PC-9 (cell line): ENCODE data around the gene MROH2B.

ENCODE experiments used
- CTCF ChIP-seq: fragments of 200-600 bp; sonication (generic); conservative IDR thresholded peaks from 2 replicates; pipeline ENCODE4 v1.6.1; 2017; ENCODE audit warnings: mixed run types, antibody characterized with exemption, mild to moderate bottlenecking, moderate library complexity
- EZH2 ChIP-seq: fragments of 200-600 bp; sonication (generic); IDR thresholded peaks from 2 replicates; pipeline ENCODE4 v1.8.0; 2017; ENCODE audit warnings: antibody characterized with exemption, low read depth

- TF ChIP-seq EZH2: no peak
- no peak for TF ChIP-seq CTCF
Observed at GRCh38 chr5:41012318-41012717, 58.8 kb downstream of the MROH2B start.
